Left renal pelvis (tissue), 4 donors: Measurements from ENCODE around the gene IMMP2L. TPM values are rescaled to one million over a fixed set of nuclear protein-coding genes. Genes with fewer than 3 reads are reported as not detected.

ENCODE experiments used
- DNase-seq, 4 donors: peaks; one replicate each; pipeline ENCODE4 v3.0.0-alpha.2; 2013; ENCODE audit warnings: low read depth in 4 of 4, low spot score in 3 of 4
- polyA plus RNA-seq, 4 donors: library from polyadenylated mRNA; unstranded; fragments of 120-200 nt; gene quantifications; one replicate each; pipeline ENCODE4 v1.2.1, GENCODE V29; 2013; ENCODE audit not compliant: insufficient read length in 4 of 4

IMMP2L gene
- polyA plus RNA-seq, 4 donors: 19.8 to 41.9 (median 41.3) TPM

GRCh38 chr7:110800984-110801383 is 761.3 kb downstream of the IMMP2L start:
- DNase-seq: no peak

GRCh38 chr7:110797656-110798055 is 764.6 kb downstream of the IMMP2L start:
- DNase-seq: no peak

GRCh38 chr7:110790992-110791391 is 771.3 kb downstream of the IMMP2L start:
- no peak for DNase-seq

- no peak for DNase-seq
Measured at GRCh38 chr7:110786328-110786965, 775.8 kb downstream of the IMMP2L start.

- DNase-seq: no peak
Measured at GRCh38 chr7:110784749-110785148, 777.5 kb downstream of the IMMP2L start.

- DNase-seq: no peak
Measured at GRCh38 chr7:110780712-110781111, 781.6 kb downstream of the IMMP2L start.

GRCh38 chr7:110779339-110779738 is 783.0 kb downstream of the IMMP2L start:
- no peak for DNase-seq

- DNase-seq: no peak
Measured at GRCh38 chr7:110775046-110775445, 787.2 kb downstream of the IMMP2L start.

GRCh38 chr7:110774071-110774470 is 788.2 kb downstream of the IMMP2L start:
- DNase-seq: peak in 2 of 4 donors; percentile 32 to 40

GRCh38 chr7:110772615-110773014 is 789.7 kb downstream of the IMMP2L start:
- no peak for DNase-seq

GRCh38 chr7:110771717-110772116 is 790.6 kb downstream of the IMMP2L start:
- no peak for DNase-seq

GRCh38 chr7:110767550-110768110 is 794.7 kb downstream of the IMMP2L start:
- DNase-seq: no peak

GRCh38 chr7:110766864-110767263 is 795.4 kb downstream of the IMMP2L start:
- DNase-seq: peak in 2 of 4 donors; percentile 20 to 36

GRCh38 chr7:110764852-110765251 is 797.4 kb downstream of the IMMP2L start:
- DNase-seq: no peak

GRCh38 chr7:110762546-110763225 is 799.6 kb downstream of the IMMP2L start:
- peak in 2 of 4 donors; percentile 27 to 32 for DNase-seq

- no peak for DNase-seq
Measured at GRCh38 chr7:110760341-110760740, 802.0 kb downstream of the IMMP2L start.

- no peak for DNase-seq
Measured at GRCh38 chr7:110759069-110759468, 803.2 kb downstream of the IMMP2L start.

GRCh38 chr7:110754649-110755048 is 807.6 kb downstream of the IMMP2L start:
- no peak for DNase-seq

GRCh38 chr7:110750931-110751605 is 811.2 kb downstream of the IMMP2L start:
- no peak for DNase-seq

GRCh38 chr7:110733221-110733620 is 829.1 kb downstream of the IMMP2L start:
- no peak for DNase-seq

GRCh38 chr7:110724811-110725210 is 837.5 kb downstream of the IMMP2L start:
- DNase-seq: no peak
